Pancreas (tissue), 10 donors: ENCODE data around the gene CDH26. TPM values are rescaled to one million over a fixed set of nuclear protein-coding genes. Genes with fewer than 3 reads are reported as not detected.

Experiments used
- ATAC-seq, 4 donors: fragments of 200-7000 bp; cut with Tn5 transposase; one replicate each; pipeline versions ENCODE4 v1.8.0 to v1.9.1; 2020; ENCODE audit warnings: mild to moderate bottlenecking in 4 of 4, moderate library complexity in 4 of 4
- DNase-seq, 6 donors: peaks; one replicate each; pipeline ENCODE4 v3.0.0-alpha.2; 2020
- FAIRE-seq: peaks from 2 replicates; lab custom pipeline; 2012; peaks lifted over from hg19 to GRCh38; lab: Jason Lieb, UNC
- H3K27ac ChIP-seq, 4 donors: fragments of 200-600 bp; sonication (generic); 1 replicate in 3 of 4; 2 replicates in 1 of 4; pipeline versions ENCODE4 v1.5.0 to v1.8.0; 2020
- H3K27me3 ChIP-seq, 4 donors: fragments of 200-600 bp; one replicate each; pipeline ENCODE4 v1.8.0; 2021
- H3K36me3 ChIP-seq, 3 donors: fragments of 200-600 bp; sonication (generic) in 1 of 3; one replicate each; pipeline versions ENCODE4 v1.5.0 to v1.8.0; 2020 to 2021
- H3K4me1 ChIP-seq, 3 donors: fragments of 200-600 bp; one replicate each; pipeline ENCODE4 v1.8.0; 2021
- H3K4me3 ChIP-seq, 4 donors: fragments of 200-600 bp; sonication (generic) in 2 of 4; one replicate each; pipeline versions ENCODE4 v1.5.0 to v1.8.0; 2020 to 2021
- H3K9me3 ChIP-seq, 4 donors: fragments of 200-600 bp; one replicate each; pipeline ENCODE4 v1.8.0; 2021
- WGBS, 2 donors: extraction: QIAGEN DNeasy Blood & Tissue Kit; methylation state at CpG; one replicate each; pipeline ENCODE4 v1.1.7; 2013; 5-methylcytosine and 5-hydroxymethylcytosine counted together
- intact Hi-C, 3 donors: fragments of 100-400 bp; cut with DNase I; formaldehyde crosslinking; loops; one replicate each; pipeline versions ENCODE4 v1.11.1 to v1.14.2; 2022
- polyA plus RNA-seq, 2 donors: library from polyadenylated mRNA; stranded (reverse); fragments of 200-250 nt; gene quantifications; one replicate each; pipeline ENCODE4 v1.2.3, GENCODE V29; 2013
- total RNA-seq, 6 donors: library from RNA; stranded (reverse); fragmentation: NEBNext Ultra II Directional in 4 of 6; extraction: Animal tissue kit (Norgen Biotek cat#: 25700) in 4 of 6; gene quantifications; one replicate each; pipeline versions ENCODE4 v1.2.1 to v1.2.4, GENCODE V29; 2021 to 2023
- TF ChIP-seq, protein P1 (sequence below), 4 donors: fragments of 200-600 bp; sonication (generic) in 3 of 4; IDR thresholded peaks; one replicate each; pipeline versions ENCODE4 v1.5.0 to v1.8.0; 2021; ENCODE audit warnings: antibody characterized with exemption in 4 of 4
- donor health status: healthy with polysubstance abuse.
- donor health status: DM: no; HTN: no; CAD: no; lungs with moderate emphysema.
- donor health status: DM: no; HTN: no; CAD: no.
- donor health status: control.
- donor health status: control.
- donor health status: Bipolar disorder and iron deficiency.
- donor health status: DM: yes; HTN: yes; CAD: no.
- donor health status: DM: no; HTN: no; CAD: no.
- donor health status: DM: no; HTN: no; CAD: no.
- donor health status: DM: yes; HTN: yes; CAD: no.

The CDH26 gene
- total and polyA plus RNA-seq, 8 donors: 0.13 to 1.1 (median 0.48) TPM

DNA sequence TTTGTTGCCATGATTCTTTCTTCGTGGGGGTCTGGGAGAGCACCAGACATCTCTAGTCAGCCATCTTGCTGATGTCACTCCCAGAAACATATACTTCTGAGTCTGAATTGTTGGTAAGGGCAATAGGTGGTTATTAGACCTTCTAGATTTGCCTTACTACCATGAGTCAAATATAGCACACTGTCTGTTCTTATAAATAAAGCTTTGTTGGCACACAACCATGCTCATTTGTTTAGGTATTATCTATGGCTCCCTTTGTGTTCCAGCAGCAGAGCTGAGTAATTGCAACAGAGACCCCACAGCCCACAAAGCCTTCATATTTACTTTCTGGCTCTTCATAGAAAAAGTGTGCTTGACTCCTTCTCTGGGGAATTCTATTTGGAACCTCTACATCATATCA, 62.9 kb downstream of the CDH26 start:
- DNase-seq (no peak), FAIRE-seq (no peak), ATAC-seq (no peak)
- no peaks in the 10 kb centered on the region for H3K4me1 ChIP-seq
- WGBS, 2 donors: 44 to 63% methylated on average over 1 of the region's 1 CpG
- H3K4me3 ChIP-seq: no peak overlapping the region
- TF ChIP-seq, protein P1, sequence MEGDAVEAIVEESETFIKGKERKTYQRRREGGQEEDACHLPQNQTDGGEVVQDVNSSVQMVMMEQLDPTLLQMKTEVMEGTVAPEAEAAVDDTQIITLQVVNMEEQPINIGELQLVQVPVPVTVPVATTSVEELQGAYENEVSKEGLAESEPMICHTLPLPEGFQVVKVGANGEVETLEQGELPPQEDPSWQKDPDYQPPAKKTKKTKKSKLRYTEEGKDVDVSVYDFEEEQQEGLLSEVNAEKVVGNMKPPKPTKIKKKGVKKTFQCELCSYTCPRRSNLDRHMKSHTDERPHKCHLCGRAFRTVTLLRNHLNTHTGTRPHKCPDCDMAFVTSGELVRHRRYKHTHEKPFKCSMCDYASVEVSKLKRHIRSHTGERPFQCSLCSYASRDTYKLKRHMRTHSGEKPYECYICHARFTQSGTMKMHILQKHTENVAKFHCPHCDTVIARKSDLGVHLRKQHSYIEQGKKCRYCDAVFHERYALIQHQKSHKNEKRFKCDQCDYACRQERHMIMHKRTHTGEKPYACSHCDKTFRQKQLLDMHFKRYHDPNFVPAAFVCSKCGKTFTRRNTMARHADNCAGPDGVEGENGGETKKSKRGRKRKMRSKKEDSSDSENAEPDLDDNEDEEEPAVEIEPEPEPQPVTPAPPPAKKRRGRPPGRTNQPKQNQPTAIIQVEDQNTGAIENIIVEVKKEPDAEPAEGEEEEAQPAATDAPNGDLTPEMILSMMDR (IDR thresholded peaks at IDR 0.05): no peak
- no peaks in the 10 kb centered on the region for H3K27me3 ChIP-seq
- no peaks in the 10 kb centered on the region for H3K36me3 ChIP-seq
- intact Hi-C loops: no loop called here
- H3K9me3 ChIP-seq: no peaks in the 10 kb centered on the region
- H3K27ac ChIP-seq: no peak overlapping the region

DNA sequence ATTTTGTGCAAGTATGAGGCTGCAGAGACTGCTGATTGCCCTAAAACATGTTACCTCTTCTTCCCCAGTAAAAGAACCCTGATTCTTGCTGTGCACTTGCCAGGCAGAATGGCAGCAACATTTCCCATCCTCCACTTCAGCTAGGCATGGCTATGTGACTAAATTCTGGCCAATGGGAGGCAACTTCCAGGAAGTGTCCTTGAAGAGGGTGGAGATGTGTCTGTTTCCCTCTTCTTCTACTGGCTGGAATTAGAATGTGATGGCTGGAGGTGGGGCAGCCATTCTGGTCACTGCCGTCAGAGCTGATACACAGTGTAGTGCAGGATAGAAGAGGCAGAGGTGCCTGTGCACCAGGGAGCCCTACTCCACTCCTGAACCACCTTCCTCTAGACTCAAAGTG, 64.6 kb downstream of the CDH26 start:
- H3K27ac ChIP-seq: no peak overlapping the region
- H3K9me3 ChIP-seq: no peaks in the 10 kb centered on the region
- 85 to 92% methylated on average over 1 of the region's 1 CpG for WGBS, 2 donors
- intact Hi-C loops: no loop called here
- ATAC-seq (no peak), FAIRE-seq (no peak), DNase-seq (no peak)
- H3K4me3 ChIP-seq: no peak overlapping the region
- TF ChIP-seq, protein P1 (IDR thresholded peaks at IDR 0.05): no peak
- no peaks in the 10 kb centered on the region for H3K36me3 ChIP-seq
- H3K4me1 ChIP-seq: no peaks in the 10 kb centered on the region
- no peaks in the 10 kb centered on the region for H3K27me3 ChIP-seq

DNA sequence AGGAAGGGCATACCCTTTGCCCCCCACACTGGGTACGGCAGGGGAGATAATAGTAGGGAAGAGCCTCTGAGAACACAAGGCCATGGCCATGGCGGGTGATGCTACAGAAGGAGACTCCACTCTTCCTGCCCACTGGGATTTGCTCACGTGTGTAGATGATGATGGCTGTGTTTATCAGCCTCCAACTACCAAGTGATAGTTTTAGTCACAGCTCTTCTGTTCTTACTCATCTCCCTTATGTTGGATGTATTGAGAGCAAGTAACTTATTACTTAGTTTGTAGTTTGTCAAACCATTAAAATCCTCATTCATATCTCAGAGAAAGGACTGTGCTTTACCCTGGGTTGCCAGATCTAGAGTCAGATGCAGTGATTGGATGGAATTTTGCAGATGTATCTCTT, 66.0 kb downstream of the CDH26 start:
- 50 to 58% methylated on average over 3 of the region's 3 CpGs for WGBS, 2 donors
- Histone ChIP-seq H3K27me3 (no peaks in the 10 kb centered on the region), H3K4me1 (no peaks in the 10 kb centered on the region), H3K9me3 (no peaks in the 10 kb centered on the region), H3K27ac (no peak overlapping the region), H3K36me3 (no peaks in the 10 kb centered on the region), H3K4me3 (no peak overlapping the region)
- DNase-seq: no peak
- ATAC-seq: no peak
- FAIRE-seq: no peak
- intact Hi-C loops: no loop called here
- TF ChIP-seq, protein P1 (IDR thresholded peaks at IDR 0.05): no peak

GRCh38 chr20:60024801-60025200, 66.6 kb downstream of the CDH26 start:
- intact Hi-C loops: no loop called here
- no peak overlapping the region for H3K4me3 ChIP-seq
- no peaks in the 10 kb centered on the region for H3K36me3 ChIP-seq
- H3K27me3 ChIP-seq: no peaks in the 10 kb centered on the region
- H3K4me1 ChIP-seq: no peaks in the 10 kb centered on the region
- 55 to 79% methylated on average over 5 of the region's 5 CpGs for WGBS, 2 donors
- DNase-seq (no peak), ATAC-seq (no peak), FAIRE-seq (no peak)
- TF ChIP-seq, protein P1 (IDR thresholded peaks at IDR 0.05): no peak
- no peaks in the 10 kb centered on the region for H3K9me3 ChIP-seq
- H3K27ac ChIP-seq: no peak overlapping the region

- Histone ChIP-seq H3K9me3 (no peaks in the 10 kb centered on the region), H3K27ac (no peak overlapping the region), H3K27me3 (no peaks in the 10 kb centered on the region), H3K4me1 (no peaks in the 10 kb centered on the region), H3K36me3 (no peaks in the 10 kb centered on the region), H3K4me3 (no peak overlapping the region)
- TF ChIP-seq, protein P1 (IDR thresholded peaks at IDR 0.05): no peak
- intact Hi-C loops: no loop called here
- 87 to 92% methylated on average over 4 of the region's 4 CpGs for WGBS, 2 donors
- ATAC-seq (no peak), FAIRE-seq (no peak), DNase-seq (no peak)
Observed at GRCh38 chr20:60026010-60026409, 67.8 kb downstream of the CDH26 start.
